Measurements from ENCODE around the gene SUPT20H. TPM values are rescaled to one million over a fixed set of nuclear protein-coding genes. Genes with fewer than 3 reads are reported as not detected.

Gene SUPT20H
- total and polyA plus RNA-seq, 2 of the 4 experiments (the other 2 are of a cell fraction): 46.6 to 55.1 TPM

GRCh38 chr13:36986462-36987240 is 72.8 kb downstream of the SUPT20H start:
- Histone ChIP-seq H4K5ac (ENCODE audit: low read depth, low read length) (no peak overlapping the region), H3K9me1 (ENCODE audit: insufficient read depth, low read length) (peaks cover 2% of the 10 kb centered on the region), H2AK5ac (ENCODE audit: low read depth, low read length) (no peak overlapping the region), H3K4me2 (ENCODE audit: low read depth, low read length) (no peak overlapping the region), H3K9ac (ENCODE audit: low read depth, low read length) (no peak overlapping the region), H3K14ac (replicated peaks; ENCODE audit: low read depth, low read length) (no peak overlapping the region), H2BK120ac (ENCODE audit: low read depth, low read length) (no peak overlapping the region), H4K8ac (ENCODE audit: low read depth in 2 of 2, low read length in 2 of 2) (no peak overlapping the region), H3K36me3 (ENCODE audit: control insufficient read depth, insufficient read depth, low read length) (peaks cover 26% of the 10 kb centered on the region), H2AFZ (replicated peaks; ENCODE audit: low read length, poor library complexity) (no peak overlapping the region), H4K20me1 (ENCODE audit: insufficient read depth, low read length) (no peaks in the 10 kb centered on the region), H3K4me1 (ENCODE audit: control insufficient read depth, insufficient read depth, low read length) (peaks cover 4% of the 10 kb centered on the region; the same call in 1 of the 2 replicates), H3K23ac (ENCODE audit: low read depth, low read length) (no peak overlapping the region), H2AK9ac (replicated peaks; ENCODE audit: low read depth, low read length, poor library complexity) (no peak overlapping the region), H2BK5ac (ENCODE audit: low read depth, low read length, poor library complexity, severe bottlenecking) (no peak overlapping the region), H3K79me1 (ENCODE audit: low read depth in 1 of 2, low read length in 2 of 2) (peaks cover 0 to 11% of the 10 kb centered on the region in 2 experiments; a peak in 2 of 4 replicates), H2BK15ac (ENCODE audit: low read depth, low read length) (no peak overlapping the region; the same call in 2 of the 3 replicates), H4K91ac (ENCODE audit: insufficient read depth, low read depth, low read length) (no peak overlapping the region), H3K18ac (ENCODE audit: low read depth, low read length) (no peak overlapping the region), H3K4me3 (ENCODE audit: insufficient read depth, low read depth, low read length) (no peak overlapping the region), H3K9me3 (ENCODE audit: control insufficient read depth, insufficient read depth, low read length) (no peaks in the 10 kb centered on the region), H3K27ac (ENCODE audit: insufficient read depth, low read length) (no peak overlapping the region), H2BK20ac (ENCODE audit: low read depth, low read length) (no peak overlapping the region), H3K4ac (ENCODE audit: low read depth, low read length) (no peak overlapping the region), H3K56ac (ENCODE audit: extremely low read depth, insufficient read depth, low read length) (no peak overlapping the region), H3K27me3 (ENCODE audit: control insufficient read depth, insufficient read depth, low read length) (no peaks in the 10 kb centered on the region)
- BruUV-seq (replicated peaks): no TSS peak
- dilution Hi-C loops (cut with HindIII; ENCODE audit: low sequenced_read_pairs, unreplicated experiment): loop anchor here (25.0 kb wide), 1 partner anchor 124 kb away; no protein-coding TSS in a partner anchor
- peak; percentile 59 for ATAC-seq (ENCODE audit: low read depth)
- peak; percentile 70 for DNase-seq
- intact Hi-C loops (cut with micrococcal nuclease): no loop called here
- in situ Hi-C loops (cut with MboI; ENCODE audit: low sequenced_read_pairs): loop anchor here (25.0 kb wide), 1 partner anchor 649 kb away; the partner anchor contains the start of gene SPART
- POLR2A ChIA-PET (ENCODE audit: unreplicated experiment): no interaction called here
- WGBS, 2 experiments (ENCODE audit: extremely low coverage in 2 of 2, insufficient read length in 1 of 2): no CpG with 5 or more reads among the region's 2 CpGs
- CTCF ChIA-PET: no interaction called here
- TF ChIP-seq FOS (IDR thresholded peaks at IDR 0.05; ENCODE audit: low read depth, low read length) (peak; percentile 6; the same call in 1 of the 2 replicates), POLR2A (IDR thresholded peaks at IDR 0.05; ENCODE audit: low read depth, low read length) (no peak)

All from IMR-90 (cell line).